ENCODE results near the gene TP53BP2. TPM values are rescaled to one million over a fixed set of nuclear protein-coding genes. Genes with fewer than 3 reads are reported as not detected.

TP53BP2 gene
- total RNA-seq, 1 donor from 2014 or later, result 54.3 TPM

DNA sequence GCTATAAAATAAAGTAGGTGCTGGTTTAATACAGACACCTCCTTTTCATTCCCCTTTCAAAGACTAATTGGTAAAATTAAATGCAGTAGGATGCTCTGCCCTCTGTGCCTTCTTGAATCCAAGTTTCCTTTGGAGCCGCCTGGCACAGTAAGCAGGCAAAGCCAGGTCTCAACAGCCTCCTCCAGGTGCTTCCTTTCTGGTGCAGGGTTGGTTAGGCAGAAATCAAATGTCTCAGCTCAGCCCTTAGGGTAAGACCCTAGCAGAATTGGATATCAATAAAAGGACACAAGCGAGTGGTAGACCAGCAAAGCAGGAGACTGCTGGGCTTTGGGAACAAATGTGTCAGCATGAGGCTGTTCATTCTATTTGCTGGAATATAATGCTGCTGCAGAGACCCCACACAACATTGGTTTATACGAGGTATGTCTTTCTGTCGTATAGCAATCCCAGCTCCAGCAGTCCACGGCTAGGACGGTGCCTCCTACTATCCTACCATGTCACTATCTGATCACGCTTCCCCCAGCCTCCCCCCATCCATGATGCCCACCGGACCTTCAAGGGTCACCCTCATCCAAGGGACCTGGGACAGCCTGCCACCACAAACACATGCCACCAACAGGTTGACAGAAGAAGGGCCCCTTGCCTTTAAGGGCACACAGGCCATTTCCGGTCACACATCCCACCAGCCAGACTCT lies 75.0 kb downstream of the TP53BP2 start:
- no peak for DNase-seq (ENCODE audit: low read depth)

DNA sequence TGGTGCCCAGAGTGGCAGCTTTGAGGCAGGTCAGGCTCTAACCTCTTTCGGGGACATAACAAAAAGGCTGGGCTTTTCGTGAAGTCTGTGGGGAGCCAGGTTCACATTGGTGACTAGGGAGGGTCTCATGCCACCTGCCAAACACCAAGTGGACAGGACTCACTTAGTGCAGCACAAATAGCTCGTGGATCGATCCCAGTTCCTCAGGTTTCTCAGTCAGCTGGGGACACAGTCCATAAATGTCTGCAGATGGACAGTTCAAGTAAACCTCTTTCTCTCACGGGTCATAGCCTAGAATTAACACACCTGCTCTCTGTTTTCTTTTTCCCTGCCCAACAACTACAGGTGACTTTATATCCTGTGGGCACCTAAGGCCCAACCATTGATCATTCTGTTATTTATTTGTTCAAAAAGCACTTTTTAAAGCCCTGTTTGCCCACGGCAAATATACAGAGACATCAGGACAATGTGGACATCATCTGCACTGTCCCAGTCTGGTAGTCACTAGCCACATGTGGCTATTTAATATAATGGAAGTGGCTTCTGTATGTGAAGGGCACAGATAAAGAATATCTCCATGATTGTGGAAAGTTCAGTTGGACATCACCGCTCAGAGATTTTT lies 79.9 kb downstream of the TP53BP2 start:
- DNase-seq (ENCODE audit: low read depth), result no peak

DNA sequence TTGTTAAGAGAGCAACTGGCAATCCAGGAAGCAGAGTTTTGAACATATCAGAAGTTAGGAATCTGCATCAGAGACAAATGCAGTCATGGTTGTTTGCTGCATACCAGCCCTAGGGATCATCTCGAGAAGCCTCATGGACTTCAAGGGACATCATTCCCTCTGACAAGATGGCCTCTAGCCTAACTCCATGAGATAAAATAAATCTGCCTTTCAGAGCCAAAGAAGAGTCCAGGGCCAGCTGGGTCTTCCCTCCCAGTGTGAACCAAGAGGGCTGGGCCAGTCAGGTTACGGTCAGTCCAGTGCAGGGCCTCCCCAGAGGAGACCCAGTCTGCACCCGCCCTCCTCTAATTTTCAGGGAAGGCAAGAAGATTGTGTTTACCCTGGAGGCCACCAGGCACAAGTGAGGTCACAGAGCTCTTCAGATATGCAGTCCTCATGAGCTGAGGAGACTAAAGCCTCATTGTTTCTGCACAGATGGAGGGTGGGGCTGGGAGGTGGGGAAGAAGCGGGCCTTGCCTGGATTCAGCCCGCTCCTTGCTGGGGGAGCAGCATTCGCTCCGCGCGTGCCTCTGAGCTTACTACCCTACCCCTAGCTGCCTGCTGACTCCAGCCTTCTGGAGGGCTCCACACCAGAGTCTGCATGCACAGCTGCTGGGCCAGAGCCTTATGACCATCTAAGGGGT lies 80.6 kb downstream of the TP53BP2 start:
- DNase-seq (ENCODE audit: low read depth), result peak; percentile 41

DNA sequence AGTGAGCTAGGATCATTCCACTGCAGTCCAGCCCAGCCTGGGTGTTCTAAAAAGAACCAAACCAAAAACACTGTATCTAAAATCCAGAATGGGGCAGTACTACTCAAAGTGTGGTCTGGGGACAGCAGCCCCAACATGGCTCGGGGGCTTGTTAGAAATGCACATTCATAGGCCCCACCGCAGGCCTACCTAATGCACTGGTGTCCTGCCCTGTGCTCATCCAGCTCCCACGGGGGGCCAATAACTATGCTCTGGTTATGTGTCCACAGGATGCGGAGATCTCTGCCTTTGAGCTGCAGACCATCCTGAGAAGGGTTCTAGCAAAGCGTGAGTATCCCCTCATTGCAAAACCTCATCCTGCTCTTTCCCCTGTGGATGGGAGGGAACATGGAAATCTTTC lies 81.9 kb downstream of the TP53BP2 start:
- no peak for DNase-seq (ENCODE audit: low read depth)

DNA sequence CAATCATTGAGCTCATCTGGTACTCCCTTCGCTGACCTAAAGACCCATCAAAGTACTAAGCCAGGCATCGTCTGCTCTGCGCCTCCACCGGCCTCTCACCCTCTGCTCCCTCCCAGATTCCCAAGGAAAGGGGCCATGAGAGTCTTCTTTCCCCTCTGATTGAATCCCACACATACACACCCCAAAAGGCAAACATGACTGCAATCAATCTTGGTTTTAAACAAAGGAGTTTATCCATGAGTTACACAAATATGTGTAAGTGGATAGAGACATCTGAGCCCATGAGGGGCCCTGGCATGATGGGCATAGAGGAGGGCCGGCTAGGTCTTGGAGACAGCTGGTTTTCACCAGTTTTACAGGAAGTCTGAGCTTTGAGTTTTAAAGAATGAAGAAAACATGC lies 82.5 kb downstream of the TP53BP2 start:
- no peak for DNase-seq (ENCODE audit: low read depth)

DNA sequence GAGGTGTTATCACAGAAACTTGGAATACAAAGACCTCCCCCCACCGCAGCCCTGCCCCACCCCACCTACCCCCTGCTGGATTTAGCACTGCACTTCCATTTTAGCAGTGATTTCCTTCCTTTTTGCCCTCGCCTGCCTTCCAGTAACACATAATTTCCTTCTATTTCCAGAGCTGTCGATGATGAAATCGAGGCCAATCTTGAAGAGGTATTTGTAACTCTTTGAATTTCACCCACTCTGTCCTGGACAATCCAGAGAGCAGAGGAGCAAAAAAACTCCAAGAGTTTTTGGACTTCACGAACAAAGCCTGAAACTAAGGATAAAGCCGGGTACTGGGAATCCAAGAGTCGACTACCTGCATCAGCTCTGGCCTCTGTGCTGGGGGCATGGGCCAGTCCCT lies 84.3 kb downstream of the TP53BP2 start:
- no peak for DNase-seq (ENCODE audit: low read depth)

DNA sequence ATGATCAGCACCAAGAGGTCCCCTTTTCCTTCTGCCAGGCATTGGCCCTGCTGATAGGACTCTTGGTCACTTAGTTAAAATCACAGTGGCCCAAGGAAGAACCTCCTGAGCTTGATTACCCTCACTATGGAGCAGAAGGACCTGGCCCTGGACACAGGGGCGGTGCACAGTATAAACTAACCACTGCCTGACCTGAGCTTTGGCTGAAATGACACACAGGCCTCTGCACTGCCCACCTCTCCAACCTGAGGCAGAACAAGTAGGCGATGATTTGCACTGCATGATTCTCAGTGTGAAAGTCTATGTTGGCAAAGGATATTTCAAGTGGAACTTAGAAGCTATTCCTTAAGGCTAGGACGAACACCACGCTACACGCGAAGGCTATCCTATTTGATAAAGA lies 84.9 kb downstream of the TP53BP2 start:
- DNase-seq (ENCODE audit: low read depth), result no peak

DNA sequence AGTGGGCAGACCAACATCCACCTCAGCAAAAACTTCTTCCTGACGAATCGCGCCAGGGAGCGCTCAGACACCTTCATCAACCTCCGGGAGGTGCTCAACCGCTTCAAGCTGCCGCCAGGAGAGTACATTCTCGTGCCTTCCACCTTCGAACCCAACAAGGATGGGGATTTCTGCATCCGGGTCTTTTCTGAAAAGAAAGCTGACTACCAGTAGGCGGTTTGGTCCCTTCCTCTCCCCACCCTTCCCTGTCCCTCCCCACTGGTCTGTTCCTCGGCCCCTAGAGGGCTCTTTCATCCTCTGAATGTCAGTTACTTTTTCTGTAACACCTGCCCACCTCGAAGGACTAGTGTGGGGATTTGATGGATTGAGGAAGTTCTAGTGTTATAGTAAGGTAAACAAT lies 86.5 kb downstream of the TP53BP2 start:
- DNase-seq (ENCODE audit: low read depth), result no peak

DNA sequence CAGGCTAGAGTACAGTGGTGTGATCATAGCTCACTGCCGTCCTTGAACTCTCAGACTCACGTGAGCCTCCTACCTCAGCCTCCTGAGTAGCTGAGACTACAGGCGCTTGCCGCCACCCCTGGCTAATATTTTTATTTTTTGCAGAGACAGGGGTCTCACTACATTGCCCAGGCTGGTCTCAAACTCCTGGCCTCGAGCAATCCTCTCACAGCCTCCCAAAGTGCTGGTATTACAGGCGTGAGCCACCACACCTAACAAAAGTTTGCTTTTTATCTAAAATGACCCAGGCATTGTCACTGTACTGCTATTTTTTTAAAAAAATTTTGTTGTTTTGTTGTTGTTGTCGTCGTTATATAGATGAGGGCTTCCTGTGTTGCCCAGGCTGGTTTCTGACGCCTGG lies 87.0 kb downstream of the TP53BP2 start:
- DNase-seq (ENCODE audit: low read depth), result no peak

DNA sequence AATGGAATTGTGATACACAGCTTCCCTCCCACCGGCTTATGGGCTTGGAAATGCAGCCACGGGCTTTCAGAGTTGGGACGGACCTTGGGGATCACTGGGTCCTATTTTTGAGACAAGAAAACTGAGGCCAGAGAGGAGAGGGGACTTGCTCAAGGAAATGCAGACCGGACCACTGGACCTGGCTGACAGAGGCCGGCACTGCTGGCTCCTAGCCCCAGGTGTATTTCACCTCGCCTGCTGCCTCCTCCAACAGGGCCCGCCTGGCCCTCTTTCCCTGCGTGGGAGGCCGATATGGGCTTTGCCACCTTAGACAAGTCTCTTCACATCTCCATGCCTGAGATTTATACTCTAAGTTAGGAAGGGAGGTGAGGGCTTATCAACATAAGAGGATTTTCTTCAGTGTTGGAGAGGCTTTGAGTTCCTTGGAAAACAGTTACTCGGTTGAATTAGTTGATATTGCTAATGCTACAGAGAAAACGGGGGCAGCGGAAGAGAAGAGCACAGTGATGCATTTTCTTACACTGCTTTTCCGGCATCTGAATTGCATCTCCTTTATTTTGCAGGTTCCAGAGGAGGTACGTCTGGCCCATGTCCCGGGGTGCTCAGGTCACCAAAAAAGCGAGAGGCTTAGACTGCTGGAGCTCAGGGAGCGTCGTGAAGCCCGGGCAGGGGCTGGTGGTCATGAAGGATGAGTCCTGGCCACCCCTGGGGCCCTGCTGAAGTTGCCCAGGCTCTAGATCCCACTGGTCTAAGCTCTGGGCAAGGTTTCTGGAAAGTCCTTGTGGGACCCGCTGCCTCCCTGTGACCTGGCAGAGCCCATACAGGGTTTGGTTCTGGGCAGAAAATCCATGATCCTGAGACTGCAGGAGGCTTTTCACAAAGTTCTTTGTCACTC lies 88.7 kb downstream of the TP53BP2 start:
- DNase-seq (ENCODE audit: low read depth), result no peak

DNA sequence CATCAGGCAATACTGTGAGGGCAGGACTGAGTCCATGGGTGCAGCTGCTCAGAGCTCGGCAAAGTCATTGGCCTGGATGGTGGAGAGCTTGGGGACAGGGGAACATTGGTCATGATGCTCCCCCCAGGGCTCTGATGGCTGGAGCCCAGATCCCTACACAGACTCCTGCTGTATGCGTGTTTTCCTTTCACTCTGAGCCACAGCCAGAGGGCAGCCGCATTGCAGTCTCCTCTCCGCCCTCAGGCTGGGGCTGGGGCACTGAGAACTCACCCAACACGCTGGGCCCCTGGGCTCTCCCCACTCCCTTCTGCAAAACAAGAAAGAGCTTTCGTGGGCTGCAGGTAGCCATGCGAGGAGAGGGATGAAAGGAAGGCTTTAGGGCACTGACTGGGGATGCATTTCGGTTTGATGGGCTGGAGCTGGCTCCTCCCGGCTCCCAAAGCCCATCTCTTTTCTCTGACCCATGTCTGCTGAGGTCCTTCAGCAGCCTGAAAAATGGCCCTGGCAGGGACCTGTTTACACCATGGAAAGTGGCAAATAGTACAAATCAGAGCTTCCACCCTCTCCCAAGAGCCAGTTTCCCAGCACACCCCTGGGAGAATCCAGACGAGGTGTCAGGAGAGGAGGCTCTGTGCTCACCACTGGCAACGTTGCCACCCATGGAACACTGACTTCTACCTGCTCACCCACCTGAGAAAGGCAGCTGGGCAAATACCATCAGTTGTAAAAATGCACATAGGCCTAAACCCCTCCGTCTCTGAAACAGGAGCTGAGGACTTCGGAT lies 89.6 kb downstream of the TP53BP2 start:
- no peak for DNase-seq (ENCODE audit: low read depth)

DNA sequence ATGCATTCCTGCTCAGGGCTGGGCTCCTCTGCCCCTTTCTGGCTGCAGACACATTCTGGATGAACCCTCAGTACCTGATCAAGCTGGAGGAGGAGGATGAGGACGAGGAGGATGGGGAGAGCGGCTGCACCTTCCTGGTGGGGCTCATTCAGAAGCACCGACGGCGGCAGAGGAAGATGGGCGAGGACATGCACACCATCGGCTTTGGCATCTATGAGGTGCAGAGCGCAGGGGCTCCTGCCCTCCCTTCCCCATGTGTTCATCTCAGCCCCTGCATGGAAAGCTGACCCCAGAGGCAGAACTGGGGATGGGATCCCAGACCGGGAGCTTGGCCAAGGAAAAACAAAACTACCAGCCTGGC lies 90.3 kb downstream of the TP53BP2 start:
- no peak for DNase-seq (ENCODE audit: low read depth)

DNA sequence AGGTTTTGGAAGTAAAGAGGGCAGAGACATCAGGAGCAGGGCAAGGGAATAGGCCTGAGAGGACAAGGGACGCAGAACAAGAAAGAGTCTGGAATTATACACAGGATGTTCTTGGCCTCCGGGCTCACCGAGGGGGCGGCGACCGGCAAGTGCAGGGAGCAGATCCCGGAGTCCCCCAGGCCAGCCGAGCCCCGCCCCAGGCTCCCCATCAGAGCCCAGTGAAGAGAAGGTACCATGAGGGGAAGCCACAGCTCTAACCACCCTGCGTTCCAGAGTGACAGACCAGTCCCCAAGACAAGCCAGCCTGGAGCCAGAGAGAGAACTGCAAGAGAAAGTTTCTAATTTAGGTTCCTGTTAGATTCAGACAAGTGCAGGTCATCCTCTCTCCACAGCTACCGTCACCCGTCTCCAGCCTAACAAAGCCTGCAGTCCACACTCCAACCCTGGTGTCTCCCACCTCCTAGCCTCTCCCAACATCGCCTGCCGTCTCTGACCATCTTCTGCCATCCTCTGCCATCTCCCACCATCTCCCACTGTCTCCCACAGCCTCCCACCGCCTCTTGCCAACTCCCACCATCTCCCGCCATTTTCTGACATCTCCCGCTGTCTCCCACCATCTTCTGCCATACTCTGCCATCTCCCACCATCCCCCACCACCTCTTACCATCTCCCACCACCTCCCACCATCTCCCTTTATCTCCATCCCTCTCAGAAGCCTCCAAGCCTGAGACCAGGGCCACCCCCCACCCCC lies 90.9 kb downstream of the TP53BP2 start:
- no peak for DNase-seq (ENCODE audit: low read depth)

DNA sequence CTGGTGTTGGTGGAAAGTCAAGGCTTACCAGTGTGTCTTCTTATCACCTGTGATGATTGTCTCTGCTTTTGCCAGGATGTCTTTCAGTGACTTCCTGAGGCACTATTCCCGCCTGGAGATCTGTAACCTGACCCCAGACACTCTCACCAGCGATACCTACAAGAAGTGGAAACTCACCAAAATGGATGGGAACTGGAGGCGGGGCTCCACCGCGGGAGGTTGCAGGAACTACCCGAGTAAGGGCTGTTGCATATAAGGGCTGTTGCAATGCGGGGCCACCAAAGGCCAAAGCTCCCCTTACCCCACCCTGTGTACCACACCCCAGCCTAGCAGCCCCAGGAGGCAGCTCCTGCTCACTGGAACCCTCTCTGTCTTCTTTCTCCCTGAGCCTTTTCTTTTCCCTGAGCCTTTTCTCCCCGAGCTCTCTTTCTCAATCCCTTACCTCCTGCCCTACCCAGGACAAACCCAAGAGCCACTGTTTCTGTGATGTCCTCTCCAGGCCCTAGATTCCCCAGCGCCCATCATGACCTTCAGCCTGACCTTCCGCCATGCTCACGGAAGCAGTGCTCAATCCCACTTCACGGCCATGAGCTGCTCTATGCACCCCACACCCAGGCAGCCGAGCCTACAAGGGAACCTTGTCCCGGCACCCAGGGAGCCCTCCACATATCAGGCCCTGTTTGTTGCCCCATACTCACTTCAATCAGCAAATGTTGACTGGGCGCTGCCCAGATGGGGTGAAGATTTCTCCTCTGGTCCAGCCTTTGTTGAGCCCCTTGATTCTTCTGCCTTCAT lies 92.8 kb downstream of the TP53BP2 start:
- DNase-seq (ENCODE audit: low read depth), result no peak

DNA sequence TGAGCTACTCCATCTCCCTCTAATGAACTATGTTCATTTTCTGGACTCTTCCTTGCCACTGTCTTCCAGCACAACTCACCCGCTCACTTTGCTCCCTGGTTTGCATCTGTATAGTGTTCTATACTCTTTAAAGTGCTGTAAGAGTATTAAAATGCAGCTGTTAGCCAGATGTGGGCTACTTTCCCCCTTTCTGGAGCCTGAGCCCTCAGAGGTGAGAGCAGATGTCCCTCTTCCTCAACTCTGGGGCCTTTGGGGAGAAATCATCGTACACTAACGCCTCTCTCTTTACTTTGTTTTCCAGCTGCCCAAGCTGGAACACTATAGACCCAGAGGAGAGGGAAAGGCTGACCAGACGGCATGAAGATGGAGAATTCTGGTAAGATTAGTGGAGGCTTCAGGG lies 94.1 kb downstream of the TP53BP2 start:
- no peak for DNase-seq (ENCODE audit: low read depth)

DNA sequence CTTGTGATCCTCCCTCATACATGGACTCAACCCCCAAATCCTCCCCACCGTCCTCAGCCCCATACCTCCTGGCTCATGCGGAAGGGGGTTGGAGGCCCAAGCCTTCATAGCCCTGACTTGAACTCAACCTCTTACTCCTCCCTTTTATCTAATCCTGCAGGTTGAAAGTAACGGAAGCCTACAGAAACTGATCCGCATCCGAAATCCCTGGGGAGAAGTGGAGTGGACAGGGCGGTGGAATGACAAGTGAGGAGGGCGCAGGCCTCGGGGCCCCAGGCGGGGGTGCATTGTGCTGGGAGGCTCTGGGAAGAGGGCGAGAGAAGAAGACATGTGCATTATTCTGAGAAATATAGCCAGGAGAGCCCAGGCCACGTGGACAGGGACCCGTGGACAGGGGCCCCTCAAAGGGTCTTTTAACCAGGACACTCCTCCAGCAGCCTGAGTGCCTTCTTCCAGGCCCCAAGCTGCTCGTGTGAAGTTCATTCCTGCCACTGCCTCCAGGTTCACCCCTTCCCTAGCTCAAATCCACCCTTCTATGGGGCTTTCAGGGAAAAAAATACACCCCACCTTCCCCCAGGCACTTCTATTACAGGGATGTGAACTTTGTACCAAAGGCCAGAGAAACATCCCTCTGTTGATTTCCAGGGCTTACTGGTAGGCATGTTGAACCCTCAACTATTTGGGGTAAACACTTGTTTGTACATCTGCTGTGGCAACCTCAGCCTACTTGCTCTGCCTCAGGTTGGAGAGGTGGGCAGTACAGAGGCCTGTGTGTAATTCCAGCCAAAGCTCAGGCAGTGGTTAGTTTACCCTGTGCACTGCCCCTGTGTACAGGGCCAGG lies 94.8 kb downstream of the TP53BP2 start:
- DNase-seq (ENCODE audit: low read depth), result no peak

DNA sequence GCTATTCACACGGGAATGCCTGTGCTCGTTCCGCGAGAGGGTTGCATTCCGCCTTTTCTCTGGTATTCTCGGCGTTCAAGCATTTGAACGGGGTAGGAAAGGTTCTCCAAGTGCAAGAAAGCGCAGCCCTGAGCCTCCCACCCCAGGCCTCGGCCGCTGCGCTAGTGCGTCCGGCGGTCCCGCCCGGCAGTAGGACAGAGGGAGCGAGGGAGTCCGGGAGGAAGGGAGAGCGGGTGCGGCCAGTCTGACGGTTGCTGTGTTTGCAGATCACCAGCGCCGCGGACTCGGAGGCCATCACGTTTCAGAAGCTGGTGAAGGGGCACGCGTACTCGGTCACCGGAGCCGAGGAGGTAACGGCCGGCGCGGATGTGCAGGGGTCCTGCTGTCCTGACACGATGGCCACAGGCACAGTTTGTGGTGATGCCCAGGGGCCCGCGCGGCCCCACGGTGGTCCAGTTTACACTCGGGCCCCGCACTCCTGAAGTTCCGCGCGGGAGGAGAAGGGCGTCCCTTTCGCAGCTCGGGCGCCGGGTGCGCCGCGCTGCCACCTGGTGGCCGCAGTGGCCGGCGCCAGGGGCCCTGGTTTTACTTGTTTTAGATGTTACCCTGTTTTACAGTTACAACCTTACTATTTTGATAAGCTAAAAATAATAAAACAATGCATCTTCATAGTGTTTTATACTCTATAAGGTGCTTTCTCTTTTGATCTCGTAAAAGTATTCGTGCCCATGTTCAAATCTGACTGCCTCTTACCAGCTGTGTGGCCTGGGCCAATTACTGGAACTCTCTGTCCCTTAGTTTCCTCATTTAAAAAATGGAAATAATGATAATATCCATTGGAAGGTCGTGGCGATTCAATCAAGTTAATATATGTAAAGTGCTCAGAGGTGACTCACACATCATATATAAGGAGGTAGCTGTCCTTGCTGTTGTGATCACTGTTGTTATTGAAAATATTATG lies 96.7 kb downstream of the TP53BP2 start:
- peak; percentile 34 for DNase-seq (ENCODE audit: low read depth)

All from myocyte (in vitro differentiated cells).